Osteocyte (in vitro differentiated cells): ENCODE data around the gene CREB3L1. TPM values are rescaled to one million over a fixed set of nuclear protein-coding genes. Genes with fewer than 3 reads are reported as not detected.

Experiments
- DNase-seq: peaks from one replicate; pipeline ENCODE4 v3.0.0; 2021; ENCODE audit warnings: mixed read lengths; ENCODE audit not compliant: unreplicated experiment; ENCODE audit errors: extremely low spot score
- H3K27ac Mint-ChIP-seq: one replicate; pipeline ENCODE4 v1.8.0; 2021; ENCODE audit warnings: mild to moderate bottlenecking, mixed read lengths; ENCODE audit not compliant: unreplicated experiment
- H3K27me3 Mint-ChIP-seq: one replicate; pipeline ENCODE4 v1.8.0; 2021; ENCODE audit warnings: mixed read lengths; ENCODE audit not compliant: unreplicated experiment
- H3K36me3 Mint-ChIP-seq: one replicate; pipeline ENCODE4 v1.8.0; 2021; ENCODE audit warnings: mixed read lengths; ENCODE audit not compliant: unreplicated experiment
- H3K4me1 Mint-ChIP-seq: one replicate; pipeline ENCODE4 v1.8.0; 2021; ENCODE audit warnings: mixed read lengths; ENCODE audit not compliant: unreplicated experiment
- H3K4me3 Mint-ChIP-seq: one replicate; pipeline ENCODE4 v1.8.0; 2021; ENCODE audit warnings: mild to moderate bottlenecking, moderate library complexity, mixed read lengths; ENCODE audit not compliant: unreplicated experiment
- H3K9me3 Mint-ChIP-seq: one replicate; pipeline ENCODE4 v1.8.0; 2021; ENCODE audit warnings: mixed read lengths; ENCODE audit not compliant: unreplicated experiment
- CTCF ChIP-seq: fragments of 200-600 bp; sonication (generic); IDR thresholded peaks from 2 replicates; pipeline ENCODE4 v1.5.0; 2021; ENCODE audit warnings: antibody characterized with exemption, mild to moderate bottlenecking, moderate library complexity
- total RNA-seq: library from RNA; stranded (reverse); gene quantifications from 2 replicates; pipeline ENCODE4 v1.2.1, GENCODE V29; 2021

CREB3L1 gene
- total RNA-seq, 1 donor from 2014 or later = 77.0 TPM

DNA sequence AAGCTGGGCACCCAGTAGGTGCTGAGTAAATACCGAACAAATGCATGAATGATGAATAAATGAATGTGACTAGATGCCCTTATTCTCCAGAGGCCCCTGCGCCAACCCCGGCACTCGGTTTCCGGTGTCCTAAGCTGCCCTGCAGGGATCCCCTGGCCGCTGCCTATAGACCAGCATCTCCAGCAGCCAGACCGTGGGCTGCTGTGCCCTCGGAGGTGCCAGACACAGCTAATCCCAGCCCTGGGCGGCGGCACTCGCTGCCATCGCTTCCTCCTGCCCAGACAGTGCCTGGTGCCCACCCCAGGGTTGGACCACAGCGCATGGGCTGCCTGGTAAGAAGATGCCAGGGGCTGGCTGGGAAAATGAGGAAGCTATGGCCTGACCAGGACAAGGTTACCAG, 15.6 kb downstream of the CREB3L1 start:
- H3K4me3 Mint-ChIP-seq = no peak overlapping the region
- H3K4me1 Mint-ChIP-seq = peaks cover 77% of the 10 kb centered on the region
- TF ChIP-seq CTCF = no peak
- no peaks in the 10 kb centered on the region for H3K27me3 Mint-ChIP-seq
- H3K27ac Mint-ChIP-seq = peak overlapping the region; percentile 83
- peaks cover 2% of the 10 kb centered on the region for H3K36me3 Mint-ChIP-seq
- no peak for DNase-seq
- H3K9me3 Mint-ChIP-seq = no peaks in the 10 kb centered on the region

DNA sequence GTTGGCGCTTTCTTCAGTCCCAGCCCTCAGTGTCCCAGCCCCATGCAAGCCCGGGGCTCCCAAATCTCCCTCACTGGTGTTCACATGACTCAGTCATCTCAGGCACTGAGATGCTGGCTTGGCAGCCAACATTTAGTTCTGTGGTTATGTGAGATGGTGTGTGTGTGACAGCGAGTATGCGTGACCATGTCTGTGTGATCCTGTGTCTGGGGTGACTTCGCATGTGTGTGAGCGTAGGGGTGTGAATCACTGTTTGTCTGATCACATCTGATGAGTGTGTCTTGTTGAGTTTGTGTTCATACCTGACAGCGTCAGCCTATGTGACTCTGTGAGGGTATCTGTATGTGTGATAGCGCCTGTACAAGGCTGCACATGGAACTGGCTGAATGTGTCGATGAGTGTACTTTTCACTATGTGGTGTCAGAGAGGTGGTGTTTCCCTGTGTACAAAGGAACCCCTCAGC, 16.2 kb downstream of the CREB3L1 start:
- Mint-ChIP-seq H3K9me3 (no peaks in the 10 kb centered on the region), H3K27ac (peak overlapping the region; percentile 83), H3K36me3 (peaks cover 2% of the 10 kb centered on the region), H3K4me3 (no peak overlapping the region), H3K27me3 (no peaks in the 10 kb centered on the region), H3K4me1 (peaks cover 76% of the 10 kb centered on the region)
- TF ChIP-seq CTCF = no peak
- DNase-seq = no peak

GRCh38 chr11:46294365-46295309, 17.2 kb downstream of the CREB3L1 start:
- peak overlapping the region; percentile 83 for H3K27ac Mint-ChIP-seq
- no peaks in the 10 kb centered on the region for H3K9me3 Mint-ChIP-seq
- no peak for DNase-seq
- H3K36me3 Mint-ChIP-seq = peaks cover 5% of the 10 kb centered on the region
- peak overlapping the region; percentile 79 for H3K4me3 Mint-ChIP-seq
- H3K27me3 Mint-ChIP-seq = no peaks in the 10 kb centered on the region
- H3K4me1 Mint-ChIP-seq = peaks cover 81% of the 10 kb centered on the region
- TF ChIP-seq CTCF = no peak

GRCh38 chr11:46295312-46296058, 18.0 kb downstream of the CREB3L1 start:
- no peak for TF ChIP-seq CTCF

More at GRCh38 chr11:46295312-46296058, 18.0 kb downstream of the CREB3L1 start:
- peaks cover 73% of the 10 kb centered on the region for H3K4me1 Mint-ChIP-seq
- H3K36me3 Mint-ChIP-seq = peaks cover 12% of the 10 kb centered on the region
- DNase-seq = peak; percentile 91
- H3K4me3 Mint-ChIP-seq = peak overlapping the region; percentile 79
- no peaks in the 10 kb centered on the region for H3K27me3 Mint-ChIP-seq
- no peaks in the 10 kb centered on the region for H3K9me3 Mint-ChIP-seq
- peak overlapping the region; percentile 90 for H3K27ac Mint-ChIP-seq
